NCI-H446 treated with DMSO at 0.1 percent for 48 hours (cell line): ENCODE results near the gene ARL4C.

Experiments used
- DNase-seq: peaks from one replicate; lab custom pipeline; 2025; lab: John Stamatoyannopoulos, UW

ARL4C gene, protein sequence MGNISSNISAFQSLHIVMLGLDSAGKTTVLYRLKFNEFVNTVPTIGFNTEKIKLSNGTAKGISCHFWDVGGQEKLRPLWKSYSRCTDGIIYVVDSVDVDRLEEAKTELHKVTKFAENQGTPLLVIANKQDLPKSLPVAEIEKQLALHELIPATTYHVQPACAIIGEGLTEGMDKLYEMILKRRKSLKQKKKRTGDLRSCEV

GRCh38 chr2:234496835-234497593 is at the start of gene ARL4C:
Gene ARL4C (minus strand): TSS chr2:234497081. CDS start chr2:234496586, 495 bp downstream.
- DNase-seq: peak; percentile 25

DNA sequence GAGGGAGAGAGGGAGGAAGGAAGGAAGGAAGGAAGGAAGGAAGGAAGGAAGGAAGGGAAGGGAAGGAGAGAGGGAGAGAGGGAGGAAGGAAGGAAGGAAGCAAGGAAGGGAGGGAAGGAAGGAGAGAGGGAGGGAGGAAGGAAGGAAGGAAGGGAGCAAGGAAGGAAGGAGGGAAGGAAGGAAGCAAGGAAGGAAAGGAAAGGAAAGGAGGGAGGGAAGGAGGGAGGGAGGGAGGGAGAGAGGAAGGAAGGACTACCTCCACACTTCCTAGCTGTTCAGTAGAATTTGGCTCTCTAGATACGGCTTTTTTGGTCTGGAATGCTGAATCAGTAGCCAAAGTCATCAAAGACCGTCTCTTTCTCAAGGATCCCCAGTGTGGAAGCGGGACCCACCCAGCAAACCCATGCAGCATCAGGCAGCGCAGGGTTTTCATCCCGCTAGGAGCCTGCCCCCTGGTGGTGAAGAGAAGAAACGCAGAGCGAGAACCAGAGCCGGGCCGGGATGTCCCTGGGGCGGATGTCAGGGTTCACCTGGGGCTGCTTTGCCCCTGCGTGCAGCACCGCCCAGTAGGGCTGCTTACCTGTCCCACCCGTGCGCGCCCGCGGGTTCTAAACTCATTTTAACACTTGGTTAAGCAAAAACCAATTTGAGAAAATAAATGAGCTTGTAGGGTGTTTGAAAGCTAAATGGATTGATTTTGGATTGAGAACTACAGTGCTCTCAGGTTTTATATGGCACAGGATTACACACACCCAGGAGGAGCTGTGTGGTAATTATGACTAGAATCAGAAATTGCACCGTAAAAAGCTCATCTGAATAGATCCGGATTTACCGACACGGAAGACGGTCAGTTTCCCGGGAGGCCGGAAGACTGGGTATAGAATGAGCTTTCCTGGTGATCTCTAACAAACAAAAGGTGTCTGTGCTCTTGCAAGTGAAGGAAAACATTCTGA is 48.1 kb upstream of the ARL4C start:
- peak; percentile 49 for DNase-seq

DNA sequence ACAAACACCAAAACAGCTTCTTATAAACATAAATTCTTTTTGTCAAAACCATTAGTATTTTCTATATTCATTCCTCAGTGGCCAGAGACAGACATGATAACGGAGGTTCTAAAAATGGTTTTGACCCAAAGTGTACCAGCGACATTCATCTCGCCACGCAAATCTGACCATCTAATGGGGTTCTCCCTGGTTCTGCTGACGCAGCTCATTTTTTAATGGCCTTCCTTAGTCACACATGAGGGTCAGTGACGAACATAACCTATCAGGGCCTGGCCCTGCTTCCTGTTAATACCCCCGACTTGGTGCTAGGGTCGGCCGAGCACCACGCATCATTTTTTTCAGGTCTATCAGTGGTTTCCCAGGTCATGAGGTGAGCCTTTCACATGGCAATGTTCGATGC is 45.9 kb upstream of the ARL4C start:
- no peak for DNase-seq

DNA sequence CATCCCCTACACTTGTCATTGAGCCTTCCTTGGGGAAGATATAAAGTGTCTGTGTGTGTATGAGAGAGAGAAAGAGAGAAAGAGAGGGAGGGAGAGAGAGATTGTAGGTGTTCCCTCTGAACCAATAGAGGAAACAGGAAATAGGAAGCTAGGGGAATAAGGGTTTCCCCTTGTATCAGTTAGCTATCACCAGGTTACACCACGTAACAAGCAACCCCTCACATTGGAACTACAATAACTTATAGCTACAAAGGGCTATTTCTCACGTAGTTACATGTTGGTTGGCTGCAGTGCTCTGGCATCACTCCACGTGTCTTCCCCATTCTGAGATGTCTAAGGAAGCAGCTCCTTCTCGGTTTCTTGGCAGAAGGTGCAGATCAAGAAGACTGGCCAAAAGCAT is 41.0 kb upstream of the ARL4C start:
- no peak for DNase-seq

- DNase-seq: no peak
These were observed 39.5 kb upstream of the ARL4C start for GRCh38 chr2:234536178-234536965.

DNA sequence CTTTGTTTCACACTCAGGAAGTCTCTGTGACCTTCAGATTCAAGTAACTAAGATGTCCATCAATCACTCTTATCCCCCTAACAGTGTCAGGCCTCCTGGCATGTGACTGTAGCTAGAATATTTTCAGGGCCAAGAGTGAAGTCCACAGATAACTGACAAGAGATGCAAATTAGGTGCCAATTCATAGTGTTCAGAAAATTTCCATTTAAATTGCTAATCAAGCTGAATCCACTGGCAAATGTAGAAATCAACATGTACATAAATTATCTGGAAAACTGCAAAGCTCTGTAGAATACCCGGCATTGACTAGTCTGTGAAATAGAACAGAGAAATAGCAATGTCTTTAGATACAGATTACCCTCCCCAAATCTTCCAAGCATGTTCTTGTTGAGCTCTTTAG is 38.6 kb upstream of the ARL4C start:
- DNase-seq: no peak

DNA sequence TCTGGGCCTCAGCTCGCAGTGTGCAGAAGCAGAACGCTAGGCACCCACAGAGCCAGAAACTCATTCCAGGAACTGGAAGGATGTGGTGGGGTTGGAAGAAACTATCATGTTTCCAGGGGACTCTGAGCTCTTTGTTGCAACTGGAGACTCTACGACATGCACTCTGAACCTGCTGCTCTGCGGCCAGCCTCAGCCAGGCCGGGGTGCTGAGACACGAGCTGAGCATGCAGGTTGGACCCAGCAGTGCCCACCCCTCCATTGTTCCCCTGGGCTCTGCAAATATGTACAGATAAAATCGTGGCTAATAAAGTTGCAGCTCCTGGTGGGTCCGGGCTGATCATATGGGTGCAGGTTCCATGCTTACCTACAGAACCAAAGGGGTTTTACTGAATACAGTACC is 37.6 kb upstream of the ARL4C start:
- DNase-seq: no peak

DNA sequence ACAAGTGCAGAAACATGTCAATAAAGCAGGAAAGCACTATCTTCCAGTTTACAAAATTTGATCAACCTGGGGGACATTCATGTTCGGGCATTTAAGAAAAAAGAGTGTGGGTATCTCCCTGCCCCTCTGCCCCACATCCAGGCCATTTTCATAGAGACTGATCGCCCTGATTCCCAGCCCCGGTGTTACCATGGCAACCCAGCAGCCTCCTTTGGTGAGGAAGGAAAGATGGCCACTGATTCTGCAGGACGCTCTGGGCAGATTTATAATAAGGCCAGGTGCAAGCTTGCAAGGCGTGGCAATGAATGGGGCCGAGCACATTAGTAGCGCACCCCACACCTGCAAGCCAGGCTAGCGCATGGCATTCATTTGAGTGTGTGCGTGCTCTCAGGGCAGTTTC is 36.7 kb upstream of the ARL4C start:
- no peak for DNase-seq

DNA sequence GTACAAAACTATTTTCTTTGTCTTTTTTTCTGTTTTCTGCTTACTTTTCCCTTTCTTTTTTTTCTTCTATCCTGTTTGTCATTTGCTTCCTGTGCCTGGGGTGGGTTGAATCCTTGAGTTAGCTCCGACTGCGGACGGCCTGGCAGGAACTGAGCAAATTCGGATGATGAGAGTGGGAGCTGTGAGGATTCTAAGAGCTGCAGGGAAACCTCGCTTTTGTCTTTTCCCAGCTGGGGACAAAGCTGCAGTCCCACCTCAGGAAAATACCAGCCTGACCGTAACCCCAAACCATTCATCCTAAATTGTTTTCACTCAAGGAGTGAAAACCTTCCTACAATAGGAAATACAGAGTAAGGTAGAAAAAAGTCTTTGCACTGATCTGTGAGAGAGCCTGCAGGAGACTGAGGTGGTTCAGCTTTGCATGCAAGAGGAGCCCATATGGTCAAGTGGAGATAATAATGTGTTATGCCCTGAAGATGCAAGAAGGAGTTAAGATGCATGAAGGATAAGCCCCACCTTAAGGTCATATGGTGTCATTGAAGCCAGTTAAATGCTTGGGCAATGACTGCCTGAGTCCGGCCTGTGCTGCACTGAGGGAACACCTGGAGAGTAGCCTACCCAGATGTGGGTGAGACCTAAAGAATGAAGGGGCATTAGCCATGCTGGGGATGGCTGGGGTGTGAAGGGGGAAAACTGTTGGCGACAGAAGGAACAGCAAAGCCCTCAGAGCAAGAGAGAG is 31.7 kb upstream of the ARL4C start:
- DNase-seq: no peak

DNA sequence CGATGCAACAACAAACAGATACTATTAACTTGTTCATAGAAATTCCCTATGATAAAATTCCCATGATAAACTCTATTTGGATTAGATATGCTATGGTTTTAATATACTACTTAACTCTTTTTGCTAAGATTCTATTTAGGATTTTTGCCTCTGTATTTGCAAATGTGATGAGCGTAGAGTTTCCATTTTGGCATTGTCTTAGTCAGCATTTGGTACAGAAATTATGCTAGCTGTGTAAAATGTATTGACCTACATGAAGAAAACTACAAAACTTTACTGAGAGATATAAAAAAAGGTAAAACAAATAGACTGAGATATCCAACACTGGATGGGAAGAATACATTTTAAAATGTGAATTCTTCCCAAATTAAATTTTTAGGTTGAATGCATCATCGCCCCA is 29.8 kb upstream of the ARL4C start:
- no peak for DNase-seq

DNA sequence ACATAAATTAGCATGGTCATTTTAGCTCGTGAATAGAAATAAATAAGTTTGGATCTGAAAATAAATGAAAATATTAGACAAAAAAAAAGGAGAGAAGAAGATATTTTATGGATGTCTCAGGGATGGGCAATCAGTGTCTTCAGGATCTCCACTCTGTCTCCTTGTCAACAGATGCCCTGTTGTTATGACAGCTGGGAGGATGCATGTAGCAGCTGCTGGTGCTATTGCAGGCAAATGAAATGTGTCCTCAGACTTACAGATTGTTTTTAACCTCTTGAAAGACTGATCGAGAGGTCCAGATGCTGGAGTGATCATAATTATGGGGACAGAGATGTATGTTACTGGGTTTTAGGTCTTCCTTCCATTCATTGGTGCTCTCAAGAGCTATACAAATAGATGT is 24.7 kb upstream of the ARL4C start:
- DNase-seq: peak; percentile 1

- DNase-seq: no peak
These were observed 22.2 kb upstream of the ARL4C start for GRCh38 chr2:234518986-234519642.

- DNase-seq: no peak
These were observed 21.1 kb upstream of the ARL4C start for GRCh38 chr2:234517971-234518370.

GRCh38 chr2:234514873-234515638 is 18.2 kb upstream of the ARL4C start:
- no peak for DNase-seq

- no peak for DNase-seq
These were observed 17.2 kb upstream of the ARL4C start for GRCh38 chr2:234514099-234514498.

DNA sequence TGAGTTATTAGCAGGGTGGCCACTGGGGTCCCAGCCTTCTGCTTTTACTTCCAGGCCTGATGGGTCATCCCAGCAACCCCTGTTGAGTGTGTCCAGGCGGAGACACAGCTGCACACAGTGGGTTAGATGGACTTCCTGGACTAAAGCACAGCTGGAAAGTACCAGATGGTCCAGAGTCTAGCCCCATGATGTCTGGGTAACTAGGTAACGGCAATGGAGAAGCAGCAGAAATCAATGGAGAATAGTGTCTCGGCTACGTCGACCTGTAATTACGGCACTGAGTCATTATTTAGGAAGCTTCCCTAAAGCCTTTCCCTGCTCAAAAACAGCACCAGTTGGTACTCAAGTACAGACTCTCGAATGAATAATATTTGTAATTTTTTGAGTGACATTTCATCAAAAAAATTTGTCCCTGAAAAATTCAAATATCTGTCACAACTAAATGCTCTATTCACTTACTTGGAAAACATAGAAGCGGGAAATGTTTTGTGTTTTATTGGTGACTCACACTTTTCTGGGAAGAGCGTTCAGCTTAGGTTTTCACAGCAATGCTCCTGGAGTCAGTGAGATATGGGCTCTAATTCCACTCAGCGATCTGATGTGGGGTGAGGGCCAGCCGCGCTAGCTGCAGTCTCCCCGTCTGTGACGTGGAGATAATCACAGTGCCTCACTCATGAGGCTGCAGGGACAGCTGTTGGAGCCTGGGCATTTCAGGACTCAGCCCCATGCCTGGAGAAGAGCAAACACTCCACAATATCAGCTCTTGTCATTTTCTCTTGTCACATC is 16.2 kb upstream of the ARL4C start:
- peak; percentile 7 for DNase-seq

DNA sequence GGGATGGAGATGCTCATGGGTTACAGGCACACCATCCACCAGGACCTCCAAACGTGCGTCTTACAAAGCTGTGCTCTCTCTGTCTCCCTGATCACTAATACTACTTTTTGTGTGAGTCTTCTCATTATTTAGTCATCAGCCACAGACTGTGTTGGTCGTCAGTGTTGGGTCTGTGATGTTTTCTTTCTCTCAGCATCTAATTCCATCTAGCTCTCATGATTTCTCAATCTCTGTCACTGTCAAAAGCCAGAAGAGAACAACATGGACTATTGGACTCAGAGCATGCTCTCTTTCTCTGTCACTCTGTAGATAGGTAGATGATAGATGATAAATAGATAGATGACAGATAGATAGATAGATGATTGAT is 6.0 kb upstream of the ARL4C start:
- DNase-seq: no peak

- DNase-seq: peak; percentile 38
These were observed 5.5 kb upstream of the ARL4C start for GRCh38 chr2:234502285-234502918.
